ENCODE results near the gene TESMIN.
A peak's percentile ranks its signal among the peaks of the same experiment; 100 is the strongest.

TESMIN gene

GRCh38 chr11:68761801-68762200 lies 10.5 kb upstream of the TESMIN start:
- DNase-seq = no peak

- no peak for DNase-seq
These were observed 8.7 kb upstream of the TESMIN start for GRCh38 chr11:68759991-68760390.

GRCh38 chr11:68757711-68758110 lies 6.4 kb upstream of the TESMIN start:
- DNase-seq = no peak

GRCh38 chr11:68756171-68756766 lies 4.9 kb upstream of the TESMIN start:
- no peak for DNase-seq

GRCh38 chr11:68753300-68753699 lies 2.0 kb upstream of the TESMIN start:
- DNase-seq = peak in 1 of 2 experiments; percentile 10

GRCh38 chr11:68751004-68751325 lies 355 bp downstream of the TESMIN start:
- DNase-seq = no peak

GRCh38 chr11:68750195-68751003 lies 921 bp downstream of the TESMIN start:
- no peak for DNase-seq

GRCh38 chr11:68749229-68750123 lies 1.8 kb downstream of the TESMIN start:
- DNase-seq = no peak

- DNase-seq = no peak
These were observed 3.3 kb downstream of the TESMIN start for GRCh38 chr11:68748061-68748460.

GRCh38 chr11:68743539-68743938 lies 7.8 kb downstream of the TESMIN start:
- DNase-seq = no peak

GRCh38 chr11:68741463-68741862 lies 9.9 kb downstream of the TESMIN start:
- DNase-seq = no peak

GRCh38 chr11:68735646-68736045 lies 15.7 kb downstream of the TESMIN start:
- no peak for DNase-seq

- DNase-seq = no peak
These were observed 16.2 kb downstream of the TESMIN start for GRCh38 chr11:68735125-68735524.

- no peak for DNase-seq
These were observed 17.2 kb downstream of the TESMIN start for GRCh38 chr11:68734111-68734510.

GRCh38 chr11:68727783-68728182 lies 23.5 kb downstream of the TESMIN start:
- no peak for DNase-seq

- DNase-seq = peak; percentile 15 to 58
These were observed 27.0 kb downstream of the TESMIN start for GRCh38 chr11:68724293-68724692.

GRCh38 chr11:68722143-68722542 lies 29.2 kb downstream of the TESMIN start:
- DNase-seq = no peak

- DNase-seq = no peak
These were observed 30.2 kb downstream of the TESMIN start for GRCh38 chr11:68721075-68721474.

- DNase-seq = no peak
These were observed 35.7 kb downstream of the TESMIN start for GRCh38 chr11:68715456-68716122.

- DNase-seq = no peak
These were observed 37.1 kb downstream of the TESMIN start for GRCh38 chr11:68714060-68714856.

- DNase-seq = no peak
These were observed 40.2 kb downstream of the TESMIN start for GRCh38 chr11:68711114-68711513.

- no peak for DNase-seq
These were observed 40.9 kb downstream of the TESMIN start for GRCh38 chr11:68710409-68710808.
